ENCODE measurements around the gene PLCB2. TPM values are rescaled to one million over a fixed set of nuclear protein-coding genes. Genes with fewer than 3 reads are reported as not detected.

The PLCB2 gene
- polyA plus RNA-seq, 1 donor from 2014 or later, result 7.4 TPM

GRCh38 chr15:40303576-40303975, 4.2 kb downstream of the PLCB2 start:
- Histone ChIP-seq H3K27ac (ENCODE audit: low read length) (no peak overlapping the region), H3K9me3 (ENCODE audit: low read length) (no peaks in the 10 kb centered on the region)
- TF ChIP-seq EP300 (conservative IDR thresholded peaks at IDR 0.05; ENCODE audit: poor library complexity, severe bottlenecking), result no peak

GRCh38 chr15:40302981-40303380, 4.8 kb downstream of the PLCB2 start:
- no peak overlapping the region for H2AFZ ChIP-seq (ENCODE audit: low read depth, low read length)
- no peak overlapping the region for H3K4me3 ChIP-seq (ENCODE audit: low read length)
- H3K9me3 ChIP-seq (ENCODE audit: low read length), result no peaks in the 10 kb centered on the region
- H3K27ac ChIP-seq (ENCODE audit: low read length), result no peak overlapping the region
- H3K9me2 ChIP-seq (ENCODE audit: insufficient read depth, low read length), result no peaks in the 10 kb centered on the region
- H3F3A ChIP-seq (ENCODE audit: insufficient read depth, low read length, poor library complexity, severe bottlenecking), result no peaks in the 10 kb centered on the region
- H3K79me2 ChIP-seq (replicated peaks; ENCODE audit: insufficient read depth, low read length), result no peaks in the 10 kb centered on the region
- TF ChIP-seq TAF1 (IDR thresholded peaks at IDR 0.05; ENCODE audit: low read depth) (no peak), CTCF (IDR thresholded peaks at IDR 0.05; ENCODE audit: poor library complexity, severe bottlenecking) (no peak), EP300 (conservative IDR thresholded peaks at IDR 0.05; ENCODE audit: poor library complexity, severe bottlenecking) (no peak), SMC3 (conservative IDR thresholded peaks at IDR 0.05; ENCODE audit: poor library complexity) (no peak)
- no peaks in the 10 kb centered on the region for H3K36me3 ChIP-seq (ENCODE audit: insufficient read depth, low read length)
- no peaks in the 10 kb centered on the region for H4K20me1 ChIP-seq (ENCODE audit: insufficient read depth)
- no peak overlapping the region for H3K9ac ChIP-seq (ENCODE audit: low read length)
- H3K4me2 ChIP-seq (ENCODE audit: low read length), result no peak overlapping the region
- no peaks in the 10 kb centered on the region for H3K27me3 ChIP-seq (ENCODE audit: insufficient read depth, low read depth, low read length)

More at GRCh38 chr15:40303576-40303975, 4.2 kb downstream of the PLCB2 start:
- no peak overlapping the region for H3K4me3 ChIP-seq (ENCODE audit: low read length)
- H4K20me1 ChIP-seq (ENCODE audit: insufficient read depth), result no peaks in the 10 kb centered on the region
- H3K79me2 ChIP-seq (replicated peaks; ENCODE audit: insufficient read depth, low read length), result no peaks in the 10 kb centered on the region
- no peaks in the 10 kb centered on the region for H3K36me3 ChIP-seq (ENCODE audit: insufficient read depth, low read length)
- H3F3A ChIP-seq (ENCODE audit: insufficient read depth, low read length, poor library complexity, severe bottlenecking), result no peaks in the 10 kb centered on the region
- H3K27me3 ChIP-seq (ENCODE audit: insufficient read depth, low read depth, low read length), result no peaks in the 10 kb centered on the region
- no peaks in the 10 kb centered on the region for H3K9me2 ChIP-seq (ENCODE audit: insufficient read depth, low read length)
- H3K4me2 ChIP-seq (ENCODE audit: low read length), result no peak overlapping the region
- H2AFZ ChIP-seq (ENCODE audit: low read depth, low read length), result no peak overlapping the region
- H3K9ac ChIP-seq (ENCODE audit: low read length), result no peak overlapping the region

GRCh38 chr15:40302288-40302886, 5.3 kb downstream of the PLCB2 start:
- H3K9me2 ChIP-seq (ENCODE audit: insufficient read depth, low read length), result no peaks in the 10 kb centered on the region
- H3K4me2 ChIP-seq (ENCODE audit: low read length), result no peak overlapping the region
- H3K79me2 ChIP-seq (replicated peaks; ENCODE audit: insufficient read depth, low read length), result no peaks in the 10 kb centered on the region
- no peaks in the 10 kb centered on the region for H4K20me1 ChIP-seq (ENCODE audit: insufficient read depth)
- TF ChIP-seq RAD21 (conservative IDR thresholded peaks at IDR 0.05) (no peak), CTCF (IDR thresholded peaks at IDR 0.05; ENCODE audit: poor library complexity, severe bottlenecking) (no peak), TAF1 (IDR thresholded peaks at IDR 0.05; ENCODE audit: low read depth) (no peak), EZH2 (IDR thresholded peaks at IDR 0.05; ENCODE audit: borderline replicate concordance, insufficient read depth, low read length, poor library complexity, severe bottlenecking) (no peak), POLR2AphosphoS5 (IDR thresholded peaks at IDR 0.05) (no peak), SMC3 (conservative IDR thresholded peaks at IDR 0.05; ENCODE audit: poor library complexity) (no peak), EP300 (conservative IDR thresholded peaks at IDR 0.05; ENCODE audit: poor library complexity, severe bottlenecking) (no peak)
- no peak overlapping the region for H3K27ac ChIP-seq (ENCODE audit: low read length)
- no peaks in the 10 kb centered on the region for H3K9me3 ChIP-seq (ENCODE audit: low read length)
- H3K9ac ChIP-seq (ENCODE audit: low read length), result no peak overlapping the region
- H3K27me3 ChIP-seq (ENCODE audit: insufficient read depth, low read depth, low read length), result no peaks in the 10 kb centered on the region
- no peak overlapping the region for H3K4me3 ChIP-seq (ENCODE audit: low read length)
- H3K36me3 ChIP-seq (ENCODE audit: insufficient read depth, low read length), result no peaks in the 10 kb centered on the region
- H2AFZ ChIP-seq (ENCODE audit: low read depth, low read length), result no peak overlapping the region
- no peaks in the 10 kb centered on the region for H3F3A ChIP-seq (ENCODE audit: insufficient read depth, low read length, poor library complexity, severe bottlenecking)
